Tongue (tissue), 2 donors: ENCODE results near the gene IL17RD. TPM values are rescaled to one million over a fixed set of nuclear protein-coding genes. Genes with fewer than 3 reads are reported as not detected.

Experiments
- DNase-seq: peaks from one replicate; pipeline ENCODE4 v3.0.0-alpha.2; 2015
- total RNA-seq: library from RNA; depleted of rRNA; stranded (reverse); fragments of >200 nt; gene quantifications from one replicate; pipeline ENCODE4 v1.2.3, GENCODE V29; 2014

The IL17RD gene
- total RNA-seq, 1 donor from 2014 or later, result 46.1 TPM

DNA sequence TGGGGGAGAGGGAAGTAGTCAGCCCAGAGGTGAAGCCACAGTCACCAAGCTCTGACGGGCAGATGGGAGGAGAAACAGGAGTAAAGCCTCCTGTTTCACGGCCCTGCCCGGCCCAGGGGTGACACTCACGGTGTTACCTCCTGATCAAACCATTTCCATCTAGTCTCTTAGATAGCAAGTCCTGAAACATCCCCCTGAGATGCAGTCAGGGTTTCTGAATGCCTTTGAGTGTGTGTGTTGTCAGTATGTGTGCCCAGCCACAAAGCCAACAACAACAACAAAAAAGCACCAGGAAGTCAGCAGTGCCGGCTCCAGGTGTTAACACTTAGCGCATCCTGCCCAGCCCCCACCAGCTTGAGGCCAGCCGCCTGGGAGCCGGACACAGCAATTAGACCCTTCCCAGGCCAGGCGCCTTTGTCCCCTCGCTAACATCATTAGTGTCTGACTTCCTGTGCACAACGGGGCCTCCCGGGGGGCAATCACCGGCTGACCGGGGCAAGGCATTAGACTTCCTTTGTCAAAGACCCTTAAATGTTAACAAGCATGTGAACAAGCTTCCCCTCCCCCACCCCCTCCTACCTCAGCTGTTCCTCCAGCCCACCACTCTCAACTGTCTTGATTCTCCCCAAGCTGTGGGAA lies 34.5 kb downstream of the IL17RD start:
- DNase-seq, result peak; percentile 73

GRCh38 chr3:57128826-57129667 lies 36.1 kb downstream of the IL17RD start:
- peak; percentile 61 for DNase-seq

DNA sequence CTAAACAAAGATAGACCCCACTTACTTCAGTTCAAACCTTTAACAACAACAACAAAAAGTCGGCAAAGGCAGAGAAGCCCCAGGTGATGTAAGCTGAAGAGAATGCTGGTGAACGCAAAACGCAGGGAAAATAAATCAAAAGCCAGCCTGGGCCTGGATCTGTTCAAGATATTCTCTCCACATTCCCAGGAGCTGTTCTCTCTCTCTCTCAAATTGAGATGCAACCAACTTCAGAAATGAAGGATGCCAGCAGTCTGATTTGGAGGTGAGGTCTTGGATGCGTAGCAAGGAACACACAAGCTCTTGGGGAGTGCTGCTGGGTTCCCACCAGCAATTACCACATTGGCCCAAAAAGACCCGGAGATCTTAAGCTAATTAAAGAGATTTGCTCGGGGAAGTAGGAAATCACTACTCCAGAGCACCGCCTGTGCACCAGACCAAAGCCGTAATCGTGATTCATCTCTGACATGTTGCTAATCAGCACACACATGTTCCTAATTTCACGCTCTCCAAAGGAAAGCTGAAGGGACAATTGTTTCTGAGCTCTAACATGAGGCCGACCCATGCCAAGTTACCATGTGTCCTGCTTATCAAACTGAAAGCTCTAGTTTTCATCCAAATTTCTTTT lies 37.1 kb downstream of the IL17RD start:
- peak; percentile 94 for DNase-seq

- DNase-seq, result no peak
Observed at GRCh38 chr3:57126244-57126643, 38.9 kb downstream of the IL17RD start.

DNA sequence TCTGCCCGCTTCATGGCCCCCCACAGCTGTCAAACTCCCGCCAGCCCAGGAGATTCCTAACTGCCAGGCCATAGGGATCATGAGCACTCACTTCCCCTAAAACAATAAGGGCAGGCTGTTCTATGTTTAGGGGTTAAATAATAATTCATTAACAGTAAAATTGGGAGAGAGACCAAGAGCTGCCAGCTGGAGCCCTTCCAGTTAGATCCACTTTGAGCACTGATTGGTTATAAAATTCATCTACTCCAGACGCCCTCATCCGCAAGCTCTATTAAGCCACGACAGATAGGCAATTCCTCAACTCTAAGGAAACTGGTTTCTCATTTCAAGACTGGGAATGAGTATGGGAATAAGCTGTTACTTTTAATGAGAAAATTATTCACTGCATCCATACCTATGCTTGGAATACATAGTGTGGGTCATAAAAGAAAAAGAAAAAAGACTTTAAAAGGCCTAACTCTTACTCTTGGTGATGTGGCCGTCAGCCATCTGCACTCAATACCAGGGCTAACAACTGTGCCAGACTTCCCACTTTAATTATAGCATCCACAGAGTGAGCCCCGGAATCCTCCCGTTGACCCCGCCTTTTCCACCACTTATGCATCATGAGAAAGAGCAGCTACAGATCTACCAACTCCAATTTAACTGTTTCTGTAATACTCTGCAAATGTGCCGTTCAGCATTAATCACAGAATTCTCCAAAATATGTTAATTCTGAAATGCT lies 44.5 kb downstream of the IL17RD start:
- DNase-seq, result peak; percentile 58

- peak; percentile 67 for DNase-seq
Observed at GRCh38 chr3:57120040-57120439, 45.1 kb downstream of the IL17RD start.

DNA sequence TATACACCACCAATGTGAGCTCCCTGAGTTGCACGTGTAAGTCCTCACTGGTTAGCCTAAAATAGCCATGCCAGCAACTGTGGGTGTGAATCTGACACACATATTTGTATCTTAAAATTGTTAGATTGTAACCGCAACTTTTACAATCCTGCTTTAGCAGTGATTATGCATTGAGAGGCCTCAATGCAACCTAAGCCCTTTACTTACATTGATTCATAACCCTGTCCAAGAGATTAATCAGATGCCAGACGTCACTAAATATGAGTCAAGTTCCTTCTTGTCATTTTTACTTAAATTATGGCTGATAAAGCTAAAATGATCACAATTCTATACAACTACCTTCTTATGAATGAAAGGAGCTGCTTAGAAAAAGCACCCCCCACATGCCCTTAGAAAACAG lies 46.9 kb downstream of the IL17RD start:
- DNase-seq, result no peak

DNA sequence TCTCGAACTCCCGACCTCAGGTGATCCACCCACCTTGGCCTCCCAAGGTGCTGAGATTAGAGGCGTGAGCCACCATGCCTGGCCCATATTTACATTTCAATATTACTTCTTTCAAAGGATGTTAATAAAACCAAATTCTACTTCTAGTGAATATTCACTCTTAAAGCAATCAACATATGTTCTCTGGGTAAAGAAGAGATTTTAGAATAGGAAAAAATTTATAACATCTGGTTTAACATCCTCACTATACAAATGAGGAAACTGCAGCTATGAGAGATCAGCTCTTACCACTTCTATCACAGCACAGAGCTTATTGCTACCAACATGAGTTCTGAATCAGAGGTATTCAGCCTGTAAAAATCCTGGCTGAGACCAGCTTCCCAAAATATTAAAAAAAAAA lies 48.7 kb downstream of the IL17RD start:
- no peak for DNase-seq

GRCh38 chr3:57112206-57112605 lies 52.9 kb downstream of the IL17RD start:
- no peak for DNase-seq

GRCh38 chr3:57110798-57111197 lies 54.4 kb downstream of the IL17RD start:
- DNase-seq, result peak; percentile 92

DNA sequence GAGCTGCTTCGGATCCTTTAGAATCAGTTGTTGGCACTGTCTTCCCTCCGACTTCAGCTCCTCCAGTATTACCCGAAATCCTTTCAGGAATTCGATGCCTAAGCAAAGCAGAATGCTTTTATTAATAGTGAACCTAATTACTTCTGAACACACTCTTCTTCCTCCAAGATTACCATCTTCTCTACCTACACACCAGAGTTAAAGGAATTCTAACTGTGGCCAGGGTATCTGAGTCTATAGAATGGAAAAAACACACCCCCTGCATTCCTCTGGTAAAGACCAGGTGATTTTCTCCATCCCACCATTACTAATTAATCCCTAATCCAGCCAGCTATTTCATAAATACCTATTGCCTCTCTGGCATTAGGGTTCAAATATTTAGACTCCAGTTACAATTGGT lies 54.9 kb downstream of the IL17RD start:
- DNase-seq, result no peak

GRCh38 chr3:57109437-57110199 lies 55.5 kb downstream of the IL17RD start:
- DNase-seq, result no peak

GRCh38 chr3:57108684-57109083 lies 56.5 kb downstream of the IL17RD start:
- DNase-seq, result no peak

DNA sequence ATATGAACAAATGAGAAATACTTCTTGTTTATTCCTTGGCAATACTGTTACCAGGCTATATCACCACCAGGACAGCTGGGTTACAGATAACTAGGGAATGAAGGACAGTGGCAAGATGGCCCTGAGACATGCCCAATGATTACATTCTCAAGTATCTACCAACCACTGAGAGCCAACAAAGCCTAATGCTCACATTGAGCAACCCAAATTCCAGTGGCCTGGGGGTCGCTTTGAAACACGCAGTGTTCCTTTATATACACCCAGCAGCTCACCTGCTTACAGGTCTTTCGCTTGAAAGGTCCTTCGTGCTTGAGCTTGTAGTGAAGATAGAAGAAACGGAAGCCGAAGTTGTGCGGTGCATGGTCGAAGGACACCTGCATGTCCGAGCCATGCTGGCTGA lies 59.6 kb downstream of the IL17RD start:
- DNase-seq, result no peak

GRCh38 chr3:57100046-57100695 lies 65.0 kb downstream of the IL17RD start:
- DNase-seq, result peak; percentile 93

DNA sequence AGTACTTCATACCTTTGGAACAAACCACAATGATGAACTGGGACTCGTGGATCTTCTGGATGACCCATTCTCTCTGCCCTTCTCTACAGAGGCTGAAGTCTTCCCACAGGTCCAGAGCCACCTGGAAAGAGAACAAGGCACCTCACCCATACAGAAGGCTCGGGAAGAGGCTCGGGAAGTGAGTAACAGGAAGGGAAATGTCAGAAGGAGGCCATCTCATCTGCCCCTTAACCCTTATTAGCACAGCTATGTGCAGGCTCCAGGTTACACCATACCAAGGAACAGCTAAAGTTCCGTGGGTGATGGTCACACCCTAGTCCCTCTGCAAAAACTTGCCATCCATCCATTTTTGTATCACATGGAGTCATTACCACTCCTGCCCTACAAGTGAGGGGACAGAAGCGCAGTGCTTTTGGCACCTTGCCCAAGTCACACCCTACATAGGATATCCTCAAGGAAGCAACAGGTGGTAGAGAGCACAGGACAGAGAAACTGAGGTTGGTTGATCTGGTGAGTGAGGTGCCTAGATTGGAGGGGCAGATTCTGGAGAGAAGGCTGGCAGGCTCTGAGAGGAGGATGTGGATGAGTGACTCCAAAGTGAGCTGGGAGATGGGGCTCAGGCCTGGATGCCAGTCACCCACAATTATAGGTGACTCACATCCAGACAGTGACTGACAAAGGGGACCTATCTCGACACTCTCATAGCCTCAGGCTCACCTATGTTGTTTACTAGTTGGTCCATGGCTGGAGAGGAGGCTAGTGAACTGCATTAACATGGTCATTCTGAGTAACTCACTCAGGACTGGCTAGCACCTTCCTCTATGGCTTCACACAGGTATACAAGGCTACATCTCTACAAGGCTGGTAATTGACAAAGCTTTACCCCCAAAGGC lies 66.5 kb downstream of the IL17RD start:
- no peak for DNase-seq

GRCh38 chr3:57097536-57097935 lies 67.6 kb downstream of the IL17RD start:
- no peak for DNase-seq

DNA sequence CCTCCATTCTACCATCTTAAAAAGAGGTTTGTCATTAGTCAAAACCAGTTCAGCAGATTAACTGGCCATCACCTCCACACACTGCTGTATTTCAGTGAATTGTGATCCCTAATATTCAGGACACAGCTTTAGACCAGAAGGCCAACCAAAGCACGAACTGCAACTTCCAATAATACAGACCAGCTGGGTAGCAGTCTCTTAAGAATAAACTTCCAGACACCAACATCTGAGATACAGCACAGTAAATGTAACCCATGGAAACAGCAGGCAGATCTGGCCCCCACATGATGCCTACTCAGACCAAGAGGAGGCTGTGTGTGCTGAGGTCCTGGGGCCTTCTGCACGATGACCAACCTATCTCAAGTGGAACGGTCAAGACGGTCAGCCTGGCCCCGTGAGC lies 69.8 kb downstream of the IL17RD start:
- DNase-seq, result no peak

- DNase-seq, result peak; percentile 97
Observed at GRCh38 chr3:57094575-57094974, 70.6 kb downstream of the IL17RD start.

- no peak for DNase-seq
Observed at GRCh38 chr3:57093971-57094535, 71.1 kb downstream of the IL17RD start.
